PFSK-1 (cell line): ENCODE results near the gene ARFIP2. TPM values are rescaled to one million over a fixed set of nuclear protein-coding genes. Genes with fewer than 3 reads are reported as not detected.

ENCODE experiments used
- FOXP2 ChIP-seq: optimal IDR thresholded peaks from 2 replicates; pipeline ENCODE3; 2011; ENCODE audit warnings: borderline replicate concordance, control low read depth, inconsistent platforms; ENCODE audit not compliant: insufficient read depth; ENCODE audit errors: extremely low read length, extremely low read depth
- POLR2AphosphoS5 ChIP-seq: IDR thresholded peaks from 2 replicates; pipeline ENCODE4 v1.6.1; 2012; ENCODE audit warnings: low read depth, mild to moderate bottlenecking, control low read depth, low read length, moderate library complexity
- REST ChIP-seq, 2 experiments: IDR thresholded peaks; 2 replicates each; pipeline versions ENCODE4 v1.6.1 to v1.8.0; 2011 to 2012; ENCODE audit warnings: low read depth in 2 of 2, low read length in 2 of 2, control low read depth in 1 of 2, inconsistent platforms in 1 of 2, mild to moderate bottlenecking in 1 of 2, moderate library complexity in 1 of 2; ENCODE audit not compliant: insufficient read depth in 1 of 2
- SIN3A ChIP-seq: IDR thresholded peaks from 2 replicates; pipeline ENCODE4 v1.6.1; 2012; ENCODE audit warnings: mild to moderate bottlenecking, low read length, moderate library complexity, borderline replicate concordance; ENCODE audit not compliant: insufficient read depth
- TAF1 ChIP-seq: IDR thresholded peaks from 2 replicates; pipeline ENCODE4 v1.6.1; 2012; ENCODE audit warnings: low read length, control low read depth, borderline replicate concordance; ENCODE audit not compliant: insufficient read depth
- polyA plus RNA-seq: library from polyadenylated mRNA; unstranded; fragments of >200 nt; gene quantifications from one replicate; pipeline ENCODE4 v1.2.1, GENCODE V29; 2012; ENCODE audit warnings: low read depth, missing spikeins; ENCODE audit not compliant: insufficient read length

The ARFIP2 gene, protein sequence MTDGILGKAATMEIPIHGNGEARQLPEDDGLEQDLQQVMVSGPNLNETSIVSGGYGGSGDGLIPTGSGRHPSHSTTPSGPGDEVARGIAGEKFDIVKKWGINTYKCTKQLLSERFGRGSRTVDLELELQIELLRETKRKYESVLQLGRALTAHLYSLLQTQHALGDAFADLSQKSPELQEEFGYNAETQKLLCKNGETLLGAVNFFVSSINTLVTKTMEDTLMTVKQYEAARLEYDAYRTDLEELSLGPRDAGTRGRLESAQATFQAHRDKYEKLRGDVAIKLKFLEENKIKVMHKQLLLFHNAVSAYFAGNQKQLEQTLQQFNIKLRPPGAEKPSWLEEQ
- 54.0 TPM for polyA plus RNA-seq

DNA sequence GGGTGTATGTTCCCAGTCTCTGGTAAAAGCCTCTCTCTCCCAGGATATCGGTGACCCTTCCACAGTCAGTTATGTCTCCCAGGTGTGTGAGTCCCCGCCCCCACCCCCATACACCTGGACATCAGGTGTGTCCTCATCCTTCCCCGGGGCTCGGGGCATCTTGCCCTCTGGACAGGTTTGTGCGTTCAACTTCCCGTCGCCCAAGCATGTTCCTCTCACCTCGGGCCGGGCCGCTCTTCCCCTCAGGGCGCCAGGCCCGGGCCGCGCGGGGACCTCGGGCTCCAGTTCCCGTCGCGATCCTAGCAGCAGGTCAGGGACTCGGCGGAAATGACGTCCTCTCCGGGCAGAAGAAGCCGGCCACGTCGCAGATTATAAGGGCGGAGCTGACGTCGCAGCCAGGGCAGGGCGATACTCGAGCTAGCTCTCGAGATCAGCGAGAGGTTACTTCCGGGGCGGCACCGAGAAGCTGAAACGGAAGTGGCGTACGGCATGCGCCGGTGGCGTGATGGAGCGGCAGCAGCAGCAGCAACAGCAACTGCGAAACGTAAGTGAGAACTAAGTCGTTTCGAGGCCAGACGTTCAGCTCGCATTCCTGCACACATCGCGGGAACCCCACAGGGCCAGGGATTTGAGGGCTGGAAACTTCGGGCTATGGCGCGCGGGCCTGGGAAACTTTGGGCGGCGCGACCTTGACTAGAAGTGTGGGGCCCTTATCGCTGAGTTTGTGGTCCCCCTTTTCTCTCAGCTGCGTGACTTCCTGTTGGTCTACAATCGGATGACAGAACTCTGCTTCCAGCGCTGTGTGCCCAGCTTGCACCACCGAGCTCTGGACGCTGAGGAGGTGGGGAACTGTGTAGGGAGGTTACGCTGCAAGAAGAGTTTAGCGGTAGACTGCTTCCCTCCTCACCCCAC, at the start of gene ARFIP2, which contains the start of gene TIMM10B:
ARFIP2 (minus strand) TSS at position 320 of the 912 bp plus-strand sequence. CDS start 910 bp downstream, outside the sequence.
TIMM10B (plus strand) TSS at position 490 of the 912 bp plus-strand sequence; CDS start at position 506, 16 bp downstream.
- TF ChIP-seq SIN3A (0 out of 2 replicates have a peak, but pooled peaks have one; percentile 37), FOXP2 (peak; percentile 58), TAF1 (peak; percentile 90), REST (IDR thresholded peaks at IDR 0.05; ENCODE audit: insufficient read depth in 1 of 2, low read depth in 2 of 2, low read length in 2 of 2) (no peak), POLR2AphosphoS5 (peak; percentile 95)

DNA sequence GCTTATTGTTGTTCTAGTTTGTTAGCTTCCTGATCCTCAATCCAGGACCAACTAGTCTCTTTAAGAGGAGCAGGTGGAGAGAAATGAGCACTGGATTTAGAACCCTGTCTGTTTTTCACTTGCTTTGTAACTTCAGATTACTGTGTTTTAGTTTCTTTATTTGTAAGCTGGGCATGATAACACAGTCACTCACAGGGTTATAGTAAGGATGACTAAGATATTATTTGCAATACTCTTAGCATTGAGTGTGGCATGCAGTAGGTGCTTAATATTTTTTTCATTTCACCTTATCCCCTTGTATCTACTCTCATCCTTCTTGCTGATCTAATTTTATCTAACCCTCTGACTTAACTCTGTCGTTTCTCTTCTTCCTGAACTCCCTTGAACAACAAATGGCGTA, 49.7 kb upstream of the ARFIP2 start:
- no peak for TF ChIP-seq POLR2AphosphoS5
- no peak for TF ChIP-seq SIN3A
- TF ChIP-seq TAF1: no peak
- TF ChIP-seq REST (IDR thresholded peaks at IDR 0.05; ENCODE audit: insufficient read depth in 1 of 2, low read depth in 2 of 2, low read length in 2 of 2): no peak
- no peak for TF ChIP-seq FOXP2

- TF ChIP-seq FOXP2: no peak
- no peak for TF ChIP-seq TAF1
- no peak for TF ChIP-seq SIN3A
- no peak for TF ChIP-seq REST (IDR thresholded peaks at IDR 0.05; ENCODE audit: insufficient read depth in 1 of 2, low read depth in 2 of 2, low read length in 2 of 2)
- TF ChIP-seq POLR2AphosphoS5: no peak
Measured at GRCh38 chr11:6529266-6529665, 48.1 kb upstream of the ARFIP2 start.

GRCh38 chr11:6526411-6527135, 45.4 kb upstream of the ARFIP2 start:
- TF ChIP-seq REST (IDR thresholded peaks at IDR 0.05; ENCODE audit: insufficient read depth in 1 of 2, low read depth in 2 of 2, low read length in 2 of 2): no peak
- no peak for TF ChIP-seq TAF1
- no peak for TF ChIP-seq POLR2AphosphoS5
- no peak for TF ChIP-seq SIN3A
- no peak for TF ChIP-seq FOXP2
